Hepatocyte (in vitro differentiated cells): ENCODE measurements around the gene MTFR2.

Source experiments
- EZH2 ChIP-seq: fragments of 200-600 bp; sonication (generic); IDR thresholded peaks from 2 replicates; pipeline ENCODE4 v1.6.1; 2016; ENCODE audit warnings: antibody characterized with exemption, mild to moderate bottlenecking, borderline replicate concordance
- TF ChIP-seq, protein P1 (sequence below): fragments of 200-600 bp; sonication (generic); IDR thresholded peaks from 2 replicates; pipeline ENCODE4 v1.5.1; 2016; ENCODE audit warnings: antibody characterized with exemption, mild to moderate bottlenecking; ENCODE audit not compliant: poor library complexity

DNA sequence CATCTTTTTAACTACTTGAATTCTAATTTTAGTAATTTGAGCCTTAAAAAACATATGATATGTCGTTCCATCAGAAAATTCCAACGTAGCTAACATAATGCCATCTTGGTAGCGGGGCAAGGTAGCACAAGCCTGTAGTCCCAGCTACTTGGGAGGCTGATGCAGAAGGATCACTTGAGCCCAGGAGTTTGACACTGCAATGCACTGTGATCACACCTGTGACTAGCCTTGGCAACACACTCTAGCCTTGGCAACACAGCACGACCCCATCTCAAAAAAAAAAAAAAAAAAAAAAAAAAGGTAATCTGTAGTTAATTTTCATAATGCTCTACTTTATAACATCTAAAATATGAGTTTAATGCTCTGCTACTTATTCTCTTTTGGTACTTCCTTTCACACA lies 32.8 kb upstream of the MTFR2 start:
- TF ChIP-seq, protein P1, sequence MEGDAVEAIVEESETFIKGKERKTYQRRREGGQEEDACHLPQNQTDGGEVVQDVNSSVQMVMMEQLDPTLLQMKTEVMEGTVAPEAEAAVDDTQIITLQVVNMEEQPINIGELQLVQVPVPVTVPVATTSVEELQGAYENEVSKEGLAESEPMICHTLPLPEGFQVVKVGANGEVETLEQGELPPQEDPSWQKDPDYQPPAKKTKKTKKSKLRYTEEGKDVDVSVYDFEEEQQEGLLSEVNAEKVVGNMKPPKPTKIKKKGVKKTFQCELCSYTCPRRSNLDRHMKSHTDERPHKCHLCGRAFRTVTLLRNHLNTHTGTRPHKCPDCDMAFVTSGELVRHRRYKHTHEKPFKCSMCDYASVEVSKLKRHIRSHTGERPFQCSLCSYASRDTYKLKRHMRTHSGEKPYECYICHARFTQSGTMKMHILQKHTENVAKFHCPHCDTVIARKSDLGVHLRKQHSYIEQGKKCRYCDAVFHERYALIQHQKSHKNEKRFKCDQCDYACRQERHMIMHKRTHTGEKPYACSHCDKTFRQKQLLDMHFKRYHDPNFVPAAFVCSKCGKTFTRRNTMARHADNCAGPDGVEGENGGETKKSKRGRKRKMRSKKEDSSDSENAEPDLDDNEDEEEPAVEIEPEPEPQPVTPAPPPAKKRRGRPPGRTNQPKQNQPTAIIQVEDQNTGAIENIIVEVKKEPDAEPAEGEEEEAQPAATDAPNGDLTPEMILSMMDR, result no peak
- no peak for TF ChIP-seq EZH2
